NCI-H774 (cell line): ENCODE data around the gene P2RX4.
"Not testable (repeated sequence)": the region's sequence is repeated elsewhere in the genome, so short reads cannot be mapped to it uniquely, and the experiment has no call there.

Experiments used
- DNase-seq: peaks from one replicate; lab custom pipeline; 2025; lab: John Stamatoyannopoulos, UW

The P2RX4 gene

GRCh38 chr12:121241156-121241970 lies 31.4 kb downstream of the P2RX4 start:
- DNase-seq: no peak

- DNase-seq: no peak
Observed at GRCh38 chr12:121245031-121245430, 35.1 kb downstream of the P2RX4 start.

GRCh38 chr12:121245951-121246350 lies 36.0 kb downstream of the P2RX4 start:
- DNase-seq: no peak

- DNase-seq: no peak
Observed at GRCh38 chr12:121246893-121247557, 37.1 kb downstream of the P2RX4 start.

GRCh38 chr12:121248622-121249021 lies 38.7 kb downstream of the P2RX4 start:
- no peak for DNase-seq

GRCh38 chr12:121250359-121250758 lies 40.4 kb downstream of the P2RX4 start:
- DNase-seq: no peak

GRCh38 chr12:121251838-121252237 lies 41.9 kb downstream of the P2RX4 start:
- no peak for DNase-seq

- DNase-seq: no peak
Observed at GRCh38 chr12:121252712-121253345, 42.9 kb downstream of the P2RX4 start.

GRCh38 chr12:121253638-121254335 lies 43.9 kb downstream of the P2RX4 start:
- no peak for DNase-seq

- DNase-seq: no peak
Observed at GRCh38 chr12:121255433-121255832, 45.5 kb downstream of the P2RX4 start.

GRCh38 chr12:121257704-121258449 lies 47.9 kb downstream of the P2RX4 start:
- not testable (repeated sequence) for DNase-seq

GRCh38 chr12:121259074-121259473 lies 49.1 kb downstream of the P2RX4 start:
- no peak for DNase-seq

GRCh38 chr12:121260091-121260490 lies 50.2 kb downstream of the P2RX4 start:
- no peak for DNase-seq

- DNase-seq: no peak
Observed at GRCh38 chr12:121261398-121261797, 51.5 kb downstream of the P2RX4 start.

GRCh38 chr12:121263206-121263935 lies 53.4 kb downstream of the P2RX4 start:
- DNase-seq: no peak

- DNase-seq: no peak
Observed at GRCh38 chr12:121264135-121264534, 54.2 kb downstream of the P2RX4 start.

- no peak for DNase-seq
Observed at GRCh38 chr12:121264951-121265515, 55.1 kb downstream of the P2RX4 start.

- no peak for DNase-seq
Observed at GRCh38 chr12:121267822-121268221, 57.9 kb downstream of the P2RX4 start.

GRCh38 chr12:121273364-121273896 lies 63.5 kb downstream of the P2RX4 start:
- no peak for DNase-seq

- no peak for DNase-seq
Observed at GRCh38 chr12:121274036-121274763, 64.3 kb downstream of the P2RX4 start.
